NCI-H1694 (cell line): ENCODE measurements around the gene DNAAF8.

Source experiments
- DNase-seq: peaks from one replicate; lab custom pipeline; 2025; lab: John Stamatoyannopoulos, UW

Gene DNAAF8

GRCh38 chr16:4695473-4696171 lies 38.7 kb upstream of the DNAAF8 start:
- DNase-seq, result no peak

- no peak for DNase-seq
Observed at GRCh38 chr16:4696172-4696904, 38.0 kb upstream of the DNAAF8 start.

- DNase-seq, result no peak
Observed at GRCh38 chr16:4696905-4697847, 37.2 kb upstream of the DNAAF8 start.

- no peak for DNase-seq
Observed at GRCh38 chr16:4697848-4698291, 36.5 kb upstream of the DNAAF8 start.

- DNase-seq, result no peak
Observed at GRCh38 chr16:4698321-4699045, 35.9 kb upstream of the DNAAF8 start.

GRCh38 chr16:4699046-4699556 lies 35.2 kb upstream of the DNAAF8 start:
- DNase-seq, result no peak

- DNase-seq, result no peak
Observed at GRCh38 chr16:4700380-4700996, 33.8 kb upstream of the DNAAF8 start.

- DNase-seq, result no peak
Observed at GRCh38 chr16:4700997-4701743, 33.2 kb upstream of the DNAAF8 start.

- no peak for DNase-seq
Observed at GRCh38 chr16:4701791-4702465, 32.4 kb upstream of the DNAAF8 start.

- no peak for DNase-seq
Observed at GRCh38 chr16:4702466-4702808, 31.9 kb upstream of the DNAAF8 start.

GRCh38 chr16:4703906-4704305 lies 30.4 kb upstream of the DNAAF8 start:
- DNase-seq, result no peak

- DNase-seq, result no peak
Observed at GRCh38 chr16:4704491-4704890, 29.8 kb upstream of the DNAAF8 start.

GRCh38 chr16:4704913-4705312 lies 29.4 kb upstream of the DNAAF8 start:
- DNase-seq, result no peak

- DNase-seq, result no peak
Observed at GRCh38 chr16:4706871-4707270, 27.5 kb upstream of the DNAAF8 start.

- no peak for DNase-seq
Observed at GRCh38 chr16:4709481-4709880, 24.9 kb upstream of the DNAAF8 start.

GRCh38 chr16:4713663-4714501 lies 20.5 kb upstream of the DNAAF8 start:
- no peak for DNase-seq

GRCh38 chr16:4714996-4715395 lies 19.3 kb upstream of the DNAAF8 start:
- no peak for DNase-seq

GRCh38 chr16:4718466-4718865 lies 15.9 kb upstream of the DNAAF8 start:
- no peak for DNase-seq
